GM23248 (cell line): Measurements from ENCODE around the gene SLIT3.

Experiments
- EZH2 ChIP-seq: fragments of 200-600 bp; sonication (generic); IDR thresholded peaks from 2 replicates; pipeline ENCODE4 v1.6.1; 2018; ENCODE audit warnings: antibody characterized with exemption, mild to moderate bottlenecking; ENCODE audit not compliant: insufficient read depth, poor library complexity, severe bottlenecking
- EZH2phosphoT487 ChIP-seq: fragments of 200-600 bp; sonication (generic); IDR thresholded peaks from 2 replicates; pipeline ENCODE4 v1.6.1; 2018; ENCODE audit warnings: antibody characterized with exemption, moderate library complexity, mild to moderate bottlenecking, low read depth; ENCODE audit not compliant: insufficient read depth

GRCh38 chr5:169295306-169295705 is 5.6 kb downstream of the SLIT3 start:
- TF ChIP-seq EZH2 = no peak
- no peak for TF ChIP-seq EZH2phosphoT487
